GM18519 (cell line): ENCODE data around the gene SNAP47.

Experiments used
- ATAC-seq: cut with Tn5 transposase; IDR thresholded peaks from one replicate; pipeline ENCODE4 v1.9.1; 2021; ENCODE audit warnings: mild to moderate bottlenecking, moderate library complexity; ENCODE audit not compliant: unreplicated experiment, low FRiP score

SNAP47 gene

DNA sequence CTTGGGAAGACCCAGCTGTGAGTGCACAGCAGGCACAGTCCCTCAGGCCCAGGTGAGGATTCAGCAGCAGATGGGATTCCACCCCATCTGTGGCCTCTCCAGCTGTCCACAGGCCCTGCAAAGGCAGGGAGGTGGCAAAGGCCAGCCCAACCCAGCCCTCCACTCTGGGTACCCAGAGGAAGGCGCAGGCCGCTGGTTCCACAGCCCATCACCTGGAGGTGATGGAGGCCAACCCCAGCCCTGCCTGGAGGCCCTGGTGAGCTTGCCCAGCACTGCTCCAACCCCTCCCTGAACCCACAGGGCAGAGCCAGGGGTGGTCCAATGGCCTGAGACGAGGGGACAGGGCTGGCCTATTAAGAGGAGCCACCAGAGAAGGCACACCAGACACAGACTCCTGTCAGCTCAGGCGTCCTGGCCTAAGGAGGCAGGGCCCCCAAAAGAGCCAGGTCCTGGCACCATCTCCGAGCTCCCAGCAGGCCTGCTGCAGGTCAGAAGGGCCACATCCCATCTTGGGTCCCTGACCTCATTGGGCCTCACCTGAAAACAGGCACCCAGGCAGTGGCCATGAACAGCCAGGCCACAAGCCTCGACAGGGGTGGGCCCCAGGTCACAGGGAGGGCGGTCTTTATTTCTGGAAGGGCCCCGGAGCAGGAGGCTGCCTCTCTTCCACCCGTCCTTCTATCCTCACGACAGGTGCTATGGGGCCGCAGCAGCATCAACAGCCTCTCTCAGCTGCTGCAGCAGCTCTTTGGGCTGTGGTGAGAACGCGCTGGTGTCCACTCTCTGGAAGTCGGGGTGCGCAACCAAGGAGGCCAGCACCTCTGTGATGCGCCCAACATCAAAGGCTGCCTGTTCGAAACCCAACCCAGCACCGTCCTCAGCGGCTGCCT is 3.3 kb upstream of the SNAP47 start:
- ATAC-seq = no peak

DNA sequence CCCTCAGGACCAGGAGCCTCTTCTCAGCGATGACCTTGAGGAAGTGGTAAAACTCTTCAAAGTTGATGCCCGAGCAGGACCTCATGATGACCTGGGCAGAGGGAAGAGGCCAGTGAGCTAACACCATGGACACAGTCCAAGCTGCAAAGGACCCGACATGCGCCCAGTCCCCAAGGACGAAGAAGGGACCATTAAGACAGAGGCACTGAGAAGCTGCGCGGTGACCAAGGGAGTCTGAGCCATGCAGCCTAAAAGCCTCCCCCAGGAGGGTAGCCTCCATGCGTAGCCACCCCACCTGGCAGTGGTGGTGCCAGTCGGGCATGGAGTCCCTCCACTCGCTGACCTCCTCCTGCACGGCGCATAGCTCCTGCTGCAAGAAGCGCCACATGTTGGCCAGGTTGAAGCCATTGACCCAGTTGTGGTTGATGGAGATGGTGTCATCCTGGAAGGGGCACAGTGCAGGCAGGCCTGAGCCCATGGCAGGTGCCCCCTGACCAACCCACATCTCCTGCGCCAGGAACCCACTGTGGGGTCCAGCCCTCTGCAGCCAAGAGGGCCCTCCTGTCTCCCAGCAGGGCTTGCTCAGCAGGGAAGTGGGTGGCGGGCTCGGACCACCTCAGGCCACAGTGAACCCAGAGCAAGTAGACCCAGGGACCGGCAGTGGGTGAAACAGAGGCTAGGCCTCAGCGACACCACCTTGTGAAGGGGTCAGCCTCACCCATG is 2.5 kb upstream of the SNAP47 start:
- no peak for ATAC-seq

DNA sequence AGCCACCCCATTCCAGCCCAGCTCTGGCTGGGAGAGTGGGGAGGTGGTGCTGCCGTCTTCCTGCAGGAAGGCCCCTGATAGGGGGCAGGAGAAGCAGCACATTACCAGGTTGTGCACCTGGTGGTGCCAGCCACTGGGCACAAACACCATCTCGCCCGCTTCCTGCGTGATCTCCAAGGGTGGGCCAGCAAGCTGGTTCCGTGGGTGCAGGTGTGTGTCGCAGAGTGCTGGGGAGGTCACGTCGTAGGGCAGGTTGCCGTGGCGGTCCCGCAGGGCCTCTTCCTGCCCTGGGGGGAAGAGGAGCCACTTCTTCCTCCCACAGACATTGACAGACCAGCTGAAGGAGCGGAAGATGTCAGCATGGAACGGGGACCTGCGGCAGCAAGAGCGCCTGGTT is 1.9 kb upstream of the SNAP47 start:
- no peak for ATAC-seq

DNA sequence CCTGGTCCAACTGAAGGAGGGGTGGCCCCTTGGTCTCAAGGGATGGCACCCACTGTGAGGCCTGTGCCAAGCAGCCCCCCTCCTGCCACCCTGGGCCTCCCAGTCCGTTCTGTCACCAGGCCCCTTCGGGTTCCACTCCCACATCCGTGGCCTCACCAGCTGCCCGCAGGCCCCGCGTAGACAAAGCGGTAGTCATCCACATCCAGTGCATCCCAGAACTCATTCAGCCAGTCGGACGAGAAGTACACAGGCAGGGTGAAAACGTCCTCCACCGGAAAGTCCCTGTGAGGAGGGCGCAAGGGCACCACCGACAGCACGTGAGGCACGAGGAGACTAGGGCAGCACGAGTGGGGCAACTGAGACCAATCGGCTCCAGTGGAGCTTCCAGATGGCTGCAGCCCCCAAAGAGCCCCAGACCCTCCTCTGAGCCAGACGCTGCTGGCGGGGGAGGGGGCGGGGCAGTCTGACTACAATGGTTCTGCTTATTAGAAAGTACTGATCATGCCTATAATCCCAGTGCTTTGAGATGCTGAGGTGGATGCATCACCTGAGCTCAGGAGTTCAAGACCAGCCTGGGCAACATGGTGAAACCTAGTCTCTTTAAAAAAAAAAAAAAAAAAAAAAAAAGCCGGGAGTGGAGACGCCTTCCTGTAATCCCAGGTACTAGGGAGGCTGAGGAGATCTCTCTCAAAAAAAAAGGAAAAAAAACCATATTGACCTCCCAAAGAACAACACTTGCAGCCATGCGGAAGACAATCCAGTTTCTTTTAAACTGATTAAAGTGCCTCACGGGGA is 1.3 kb upstream of the SNAP47 start:
- ATAC-seq = no peak

DNA sequence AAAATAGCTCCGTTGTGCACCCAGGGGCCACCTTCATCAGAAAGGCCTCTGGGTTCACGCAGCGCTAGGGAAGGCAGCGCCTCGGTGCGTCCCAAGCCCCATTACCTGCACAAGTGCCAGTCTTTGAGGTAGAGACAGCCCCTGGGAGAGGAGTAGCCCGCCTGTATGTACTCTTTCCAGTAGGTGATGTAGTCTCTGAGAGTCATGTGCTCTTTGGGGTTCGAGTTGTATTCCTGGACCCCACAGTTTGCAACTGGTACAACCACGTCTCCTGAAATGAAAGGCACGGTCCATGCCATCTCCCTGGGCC is 734 bp upstream of the SNAP47 start:
- no peak for ATAC-seq

DNA sequence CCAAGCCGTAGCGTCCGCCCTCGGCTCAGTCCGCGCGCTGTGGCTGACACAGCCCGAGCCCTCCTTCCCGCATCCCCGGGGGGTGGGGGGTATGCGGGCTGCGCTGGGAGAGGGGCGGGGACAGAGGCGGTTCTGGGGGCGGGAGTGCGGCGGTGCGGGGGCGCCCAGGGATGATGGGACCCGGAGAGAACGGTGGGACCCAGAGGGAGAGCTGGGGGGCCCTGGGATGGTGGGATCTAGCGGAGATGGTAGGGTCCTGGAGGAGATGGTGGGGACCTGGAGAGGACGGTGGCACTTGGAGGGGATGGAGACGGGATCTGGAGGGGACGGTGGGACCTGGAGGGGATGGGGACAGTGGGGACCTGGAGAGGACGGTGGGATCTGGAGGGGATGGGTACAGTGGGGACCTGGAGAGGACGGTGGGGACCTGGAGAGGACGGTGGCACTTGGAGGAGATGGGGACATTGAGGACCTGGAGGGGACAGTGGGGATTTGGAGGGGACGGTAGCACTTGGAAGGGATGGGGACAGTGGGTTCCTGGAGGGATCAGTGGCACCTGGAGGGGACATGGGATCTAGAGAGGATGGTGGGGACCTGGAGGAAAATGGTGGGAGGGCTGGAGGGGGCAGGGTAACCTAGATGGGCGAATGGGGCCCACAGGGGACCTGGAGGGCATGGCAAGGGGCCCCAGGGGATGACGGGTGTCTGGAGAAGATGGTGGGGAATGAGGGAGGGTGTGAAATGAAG is 477 bp downstream of the SNAP47 start:
- ATAC-seq = no peak

DNA sequence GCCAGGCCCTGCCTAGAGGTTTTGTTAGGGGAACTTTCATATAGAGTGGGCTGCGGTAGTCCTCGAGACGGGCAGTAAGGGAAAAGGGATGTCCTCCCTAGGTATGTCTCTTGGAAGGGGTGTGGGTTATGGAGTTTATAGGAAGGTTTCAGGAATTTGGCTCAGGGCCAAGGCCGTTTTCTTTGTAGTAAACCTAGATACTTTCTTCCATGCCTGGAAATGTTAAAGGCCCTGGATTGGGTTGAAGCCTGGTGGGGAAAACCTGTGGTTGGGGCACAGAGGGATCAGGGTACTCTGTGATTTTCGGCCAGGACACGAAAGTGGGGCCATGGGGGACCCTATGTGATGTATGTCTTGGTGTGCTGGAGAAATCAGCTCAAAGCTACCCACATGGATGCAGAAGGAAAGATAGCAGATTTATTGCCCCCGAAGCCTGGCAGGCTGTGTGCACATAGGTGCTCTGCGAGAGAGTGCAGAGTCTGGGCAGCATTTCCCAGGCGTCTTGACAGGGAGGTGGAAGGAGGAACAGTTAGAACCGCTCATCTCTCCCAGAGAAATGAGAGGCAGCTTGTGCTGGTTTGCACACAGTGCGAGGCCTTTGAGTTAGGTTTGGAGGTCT is 1.7 kb downstream of the SNAP47 start:
- ATAC-seq = no peak

DNA sequence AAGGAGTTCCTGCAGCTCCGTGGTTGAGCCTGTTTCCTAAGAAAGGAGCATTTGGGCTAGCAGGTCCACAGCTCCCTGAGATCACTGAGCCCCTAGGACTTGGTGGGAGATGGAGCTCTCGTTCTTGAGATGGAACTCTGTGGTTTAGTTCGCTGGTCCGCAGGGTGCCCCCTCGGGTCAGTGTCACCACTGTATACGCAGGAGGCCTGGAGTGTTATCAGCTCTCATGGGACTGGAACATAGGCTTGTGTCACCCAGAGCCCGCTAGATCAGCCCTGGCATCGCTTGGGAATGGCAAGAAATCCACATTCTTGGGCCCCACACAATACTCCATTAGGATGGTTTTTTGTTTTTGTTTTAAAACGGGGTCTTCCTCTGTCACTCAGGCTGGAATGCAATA is 3.6 kb downstream of the SNAP47 start:
- ATAC-seq = no peak

DNA sequence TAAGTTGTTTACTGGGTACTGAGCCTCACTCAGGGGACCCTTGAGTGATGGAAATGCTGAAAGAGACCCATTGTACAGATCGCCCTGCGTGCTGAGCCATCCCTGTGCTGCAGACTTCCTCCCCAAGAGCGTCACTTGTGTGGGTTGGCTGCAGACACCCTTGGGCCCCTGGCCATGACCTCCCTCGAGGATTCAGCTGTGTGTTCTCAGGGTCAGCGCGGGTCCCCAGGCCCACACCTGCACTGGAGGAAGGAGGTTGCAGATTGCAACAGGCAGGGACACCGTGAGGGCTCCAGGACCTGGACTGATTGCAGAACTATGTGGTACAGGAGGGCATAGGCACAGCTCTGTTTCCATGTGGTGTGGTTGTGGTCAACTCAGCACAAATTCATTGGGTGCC is 4.4 kb downstream of the SNAP47 start:
- no peak for ATAC-seq

DNA sequence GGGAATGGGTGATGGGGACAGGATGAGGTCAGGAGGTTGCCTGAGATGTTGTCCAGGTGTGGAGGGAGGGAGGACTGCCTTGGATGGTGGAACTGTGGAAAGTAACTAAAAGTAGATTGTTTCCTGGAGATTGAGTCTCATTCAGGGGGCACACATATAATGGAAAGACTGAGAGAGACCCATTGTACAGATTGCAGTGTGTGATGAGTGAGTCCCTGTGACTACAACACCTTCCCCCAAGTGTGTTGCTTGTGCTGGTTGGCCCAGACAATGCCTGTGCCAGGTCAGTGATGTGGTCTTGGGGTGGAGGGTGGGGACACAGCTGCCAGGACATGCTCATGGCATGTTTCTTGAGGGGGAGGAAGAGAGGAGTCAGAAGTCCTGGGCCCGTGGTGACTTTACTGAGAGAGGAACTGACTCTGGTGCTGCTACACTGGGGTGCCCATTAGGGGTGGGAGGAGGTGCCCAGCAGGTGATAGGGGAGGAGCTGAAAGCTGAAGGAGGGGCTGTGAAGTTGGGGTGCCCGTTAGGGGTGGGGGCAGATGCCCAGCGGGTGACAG is 5.2 kb downstream of the SNAP47 start:
- ATAC-seq = no peak

DNA sequence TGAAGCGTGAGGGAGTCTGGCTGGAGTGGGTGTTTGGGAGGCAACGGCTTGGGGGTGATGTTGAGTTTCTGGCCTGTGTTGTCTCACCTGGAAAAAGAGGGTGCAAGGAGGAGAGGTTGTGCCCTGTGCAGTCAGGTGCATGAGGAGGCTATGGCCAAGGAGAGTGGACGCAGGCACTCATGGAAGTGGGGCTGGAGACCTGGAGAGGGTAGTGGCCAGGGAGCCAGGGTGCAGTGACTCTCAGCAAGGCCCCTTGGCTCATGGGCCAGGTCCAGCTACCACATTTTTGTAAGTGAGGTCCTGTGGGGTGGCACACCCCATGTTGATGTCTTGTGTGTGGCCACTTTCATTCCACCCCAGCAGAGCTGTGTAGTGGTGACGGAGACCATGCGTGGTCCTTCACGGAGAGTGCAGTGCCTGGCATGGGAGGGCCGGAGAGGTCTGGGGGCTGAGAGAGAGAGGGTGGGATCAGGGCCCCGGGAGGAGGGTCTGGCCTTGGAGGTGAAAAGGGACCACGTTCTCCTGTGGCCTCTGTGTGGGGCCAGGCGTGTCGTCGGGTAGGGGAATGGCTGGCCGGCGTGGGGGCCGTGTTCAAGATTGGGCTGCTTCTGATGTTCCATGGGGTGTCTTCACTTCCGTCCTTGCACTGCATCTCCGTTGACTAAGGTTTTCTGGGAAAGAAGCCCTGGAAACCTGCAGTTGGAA is 6.1 kb downstream of the SNAP47 start:
- ATAC-seq = no peak

DNA sequence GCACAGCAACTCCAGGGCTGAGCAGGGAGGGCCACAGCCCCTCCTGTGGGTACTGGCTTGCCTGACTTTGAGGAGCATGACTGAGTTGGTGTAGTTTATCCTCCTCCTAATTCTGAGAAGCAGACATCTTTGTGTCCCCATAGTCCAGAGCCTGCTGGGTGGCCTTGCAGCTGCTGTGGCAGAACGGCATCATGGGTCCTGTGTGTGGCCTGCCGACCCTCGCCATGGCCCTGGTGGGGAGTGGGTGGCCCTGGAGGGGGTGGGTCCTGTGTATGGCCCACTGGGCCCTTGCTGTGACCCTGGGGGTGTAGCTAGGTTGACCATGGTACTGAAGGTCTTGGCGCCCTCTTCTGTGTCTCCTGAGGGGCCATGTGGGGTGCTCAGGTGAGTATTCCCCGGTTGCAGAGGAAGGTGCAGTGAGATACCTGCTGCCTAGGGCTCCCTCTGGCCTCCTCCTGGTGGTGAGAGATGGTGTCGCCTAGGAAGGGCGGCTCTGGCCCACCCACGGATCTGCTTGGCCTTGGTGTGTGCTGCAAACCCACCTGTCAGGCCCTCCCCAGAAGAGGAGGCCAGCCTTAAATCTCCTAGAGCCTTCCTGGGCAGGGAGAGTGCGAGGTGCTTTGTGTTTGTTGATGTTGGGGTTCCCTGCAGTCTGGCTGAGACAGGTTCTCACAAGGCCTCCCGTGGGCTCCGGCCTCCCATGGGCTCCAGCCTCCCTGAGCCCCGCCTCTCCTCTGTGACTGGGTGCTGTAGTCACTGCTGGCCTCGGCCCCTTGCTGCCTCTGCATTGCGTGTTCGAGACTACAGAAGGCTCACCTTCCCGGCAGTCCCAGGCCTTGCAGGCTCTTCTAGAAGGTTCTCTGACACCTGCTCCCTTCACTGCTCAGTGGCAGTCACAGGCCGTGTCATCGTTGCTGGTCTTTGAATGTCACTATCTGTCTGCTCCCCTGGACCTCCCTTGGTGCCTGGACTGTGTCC is 7.8 kb downstream of the SNAP47 start:
- ATAC-seq = no peak

DNA sequence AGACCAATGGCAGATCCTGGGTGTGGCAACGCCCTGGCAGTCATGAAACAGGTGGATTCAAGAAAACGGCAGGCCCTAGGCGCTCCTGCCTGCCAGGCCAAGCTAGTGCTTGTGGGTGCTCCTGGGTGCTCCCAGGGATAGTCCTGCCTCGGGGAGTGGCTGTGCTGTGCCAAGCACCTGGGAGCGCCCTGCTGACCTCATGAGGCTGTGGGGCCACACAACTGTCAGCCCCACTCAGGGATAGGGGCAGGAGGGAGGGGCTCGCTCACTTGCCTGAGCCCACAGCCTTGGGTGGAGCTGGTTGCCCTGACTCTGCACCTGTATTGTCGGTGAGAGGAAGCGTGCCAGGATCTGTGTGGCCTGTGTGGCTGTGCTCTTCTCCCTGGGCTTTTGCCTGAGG is 9.4 kb downstream of the SNAP47 start:
- no peak for ATAC-seq

DNA sequence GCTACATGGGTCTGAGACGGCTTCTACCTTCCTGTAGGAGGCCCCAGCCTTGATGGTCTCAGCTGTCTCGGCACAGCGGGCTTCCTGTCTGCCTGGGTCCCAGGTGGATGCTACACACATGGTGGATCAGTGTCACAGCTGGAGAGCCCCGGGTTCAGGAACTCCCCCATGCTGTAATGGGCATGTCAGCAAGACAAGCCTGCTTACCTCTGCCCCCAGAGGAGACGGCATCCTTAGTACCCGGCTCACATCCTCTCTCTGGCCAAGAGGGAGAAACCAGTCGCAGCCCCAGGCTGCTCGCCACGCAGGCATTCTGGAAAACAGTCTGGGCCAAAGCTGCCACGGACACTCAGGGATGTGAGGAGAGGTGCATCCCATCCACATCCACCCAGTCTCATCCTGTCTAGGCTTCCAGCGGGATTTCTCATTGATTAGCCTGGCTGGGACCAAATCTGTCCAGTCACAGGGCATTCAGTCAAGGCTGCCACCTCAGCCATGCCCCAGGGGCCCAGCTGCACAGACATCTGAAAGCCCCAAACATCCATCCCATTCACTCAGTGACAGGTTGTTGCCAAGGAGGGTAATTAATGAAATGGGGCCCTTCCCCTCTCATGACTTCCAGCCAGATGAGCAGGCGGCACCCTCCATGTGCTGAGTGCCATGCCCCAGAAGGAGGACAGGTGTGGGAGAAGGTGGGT is 10.5 kb downstream of the SNAP47 start:
- no peak for ATAC-seq

DNA sequence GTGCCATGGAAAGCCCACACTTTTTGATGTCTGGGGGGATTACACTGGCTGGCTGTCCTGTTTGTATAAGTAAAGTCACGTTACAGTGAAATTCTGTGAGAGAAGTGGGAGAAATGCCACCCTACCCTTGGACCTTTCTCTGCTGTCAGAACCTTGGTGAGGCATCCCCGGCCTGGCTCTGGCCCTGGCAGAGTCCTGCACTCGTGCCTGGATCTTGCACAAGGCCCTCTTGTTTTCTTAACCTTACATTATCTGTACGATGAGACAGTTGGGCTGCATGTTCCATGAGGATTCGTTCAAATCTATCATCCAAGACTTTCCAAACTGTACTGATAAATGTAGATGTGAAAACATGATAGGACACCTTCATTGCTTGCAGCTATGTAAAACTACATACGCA is 11.4 kb downstream of the SNAP47 start:
- no peak for ATAC-seq

DNA sequence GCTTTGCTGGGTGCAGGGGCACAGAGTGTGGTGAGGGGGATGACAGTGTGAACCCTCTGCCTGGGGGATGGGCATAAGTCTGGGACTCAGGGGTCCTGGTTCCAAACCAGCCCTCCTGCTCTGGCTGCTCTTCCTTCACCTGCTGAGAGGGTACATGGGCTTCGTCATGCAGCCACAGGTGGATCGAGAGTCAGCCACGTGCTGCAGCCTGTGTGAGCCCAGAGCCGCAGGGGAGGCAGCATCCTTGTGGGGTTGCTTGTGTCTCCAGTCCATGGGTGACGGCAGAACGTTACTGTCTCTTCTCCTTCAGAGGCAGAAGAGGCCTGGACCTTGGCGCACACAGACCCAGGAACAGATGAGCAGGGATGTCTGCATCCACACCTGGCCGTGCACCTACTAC is 12.1 kb downstream of the SNAP47 start:
- no peak for ATAC-seq

DNA sequence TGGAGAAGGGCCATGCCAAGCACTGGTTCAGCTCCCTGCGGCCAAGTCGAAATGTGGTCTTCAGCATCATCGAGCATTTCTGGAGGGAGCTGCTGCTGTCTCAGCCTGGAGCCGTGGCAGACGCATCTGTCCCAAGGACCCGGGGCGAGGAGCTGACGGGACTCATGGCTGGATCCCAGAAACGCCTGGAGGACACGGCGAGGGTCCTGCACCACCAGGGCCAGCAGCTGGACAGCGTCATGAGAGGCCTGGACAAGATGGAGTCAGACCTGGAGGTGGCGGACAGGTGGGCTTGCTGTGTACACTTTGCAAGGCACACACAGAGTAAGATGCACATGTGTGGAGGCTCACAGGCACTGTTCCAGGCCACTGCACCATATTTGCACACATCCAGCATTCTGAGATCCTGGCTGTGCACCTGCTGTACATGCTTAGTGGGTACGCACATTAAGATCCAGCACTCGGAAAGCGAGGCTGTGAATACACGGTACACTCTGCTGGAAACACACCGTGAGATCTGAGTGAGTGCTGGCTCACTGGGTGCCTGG is 12.8 kb downstream of the SNAP47 start:
- ATAC-seq = no peak
